Natural killer cell treated with Interleukin-12 subunit alpha and Interleukin-12 subunit beta and Interleukin-15 and Interleukin-18, amount 100 ng/mL, for 72 hours (primary cell): ENCODE data around the gene CLEC16A. TPM values are rescaled to one million over a fixed set of nuclear protein-coding genes. Genes with fewer than 3 reads are reported as not detected.
"Not testable (repeated sequence)": the region's sequence is repeated elsewhere in the genome, so short reads cannot be mapped to it uniquely, and the experiment has no call there.

Experiments
- ATAC-seq, 2 donors: fragments of 150-1000 bp; cut with Tn5 transposase in 1 of 2; sonication (Bioruptor Pico), chemical (Tn5 transposase) in 1 of 2; 2 replicates each; pipeline ENCODE4 v1.10.0; 2021
- DNase-seq: peaks from one replicate; pipeline ENCODE4 v3.0.0; 2022; ENCODE audit warnings: low spot score
- H3K27ac Mint-ChIP-seq, 2 donors: 1 replicate in 1 of 2; 2 replicates in 1 of 2; pipeline ENCODE4 v1.8.0; 2022; ENCODE audit warnings: mixed read lengths in 2 of 2, mild to moderate bottlenecking in 1 of 2, moderate library complexity in 1 of 2
- H3K27me3 Mint-ChIP-seq, 2 donors: 1 replicate in 1 of 2; 2 replicates in 1 of 2; pipeline ENCODE4 v1.8.0; 2022; ENCODE audit warnings: mixed read lengths in 2 of 2
- H3K36me3 Mint-ChIP-seq: one replicate; pipeline ENCODE4 v1.8.0; 2022; ENCODE audit warnings: mixed read lengths
- H3K4me1 Mint-ChIP-seq, 2 donors: 1 replicate in 1 of 2; 2 replicates in 1 of 2; pipeline ENCODE4 v1.8.0; 2022; ENCODE audit warnings: low read depth in 2 of 2, mixed read lengths in 2 of 2, mild to moderate bottlenecking in 1 of 2
- H3K4me3 Mint-ChIP-seq: one replicate; pipeline ENCODE4 v1.8.0; 2022; ENCODE audit warnings: mixed read lengths
- H3K9me3 Mint-ChIP-seq: 2 replicates; pipeline ENCODE4 v1.8.0; 2022; ENCODE audit warnings: mixed read lengths
- total RNA-seq, 2 donors: library from RNA; stranded (reverse); gene quantifications; one replicate each; pipeline ENCODE4 v1.2.3, GENCODE V29; 2022

The CLEC16A gene
- total RNA-seq, 2 donors from 2014 or later = 42.5 to 60.2 TPM

GRCh38 chr16:10918294-10919002, 25.9 kb upstream of the CLEC16A start:
- Mint-ChIP-seq H3K27ac (no peak overlapping the region), H3K27me3 (no peaks in the 10 kb centered on the region), H3K36me3 (no peaks in the 10 kb centered on the region), H3K4me1 (peaks cover 12 to 14% of the 10 kb centered on the region in 2 donors), H3K9me3 (no peaks in the 10 kb centered on the region), H3K4me3 (no peak overlapping the region)
- DNase-seq (peak; percentile 88), ATAC-seq (peak; percentile 77 to 82)

DNA sequence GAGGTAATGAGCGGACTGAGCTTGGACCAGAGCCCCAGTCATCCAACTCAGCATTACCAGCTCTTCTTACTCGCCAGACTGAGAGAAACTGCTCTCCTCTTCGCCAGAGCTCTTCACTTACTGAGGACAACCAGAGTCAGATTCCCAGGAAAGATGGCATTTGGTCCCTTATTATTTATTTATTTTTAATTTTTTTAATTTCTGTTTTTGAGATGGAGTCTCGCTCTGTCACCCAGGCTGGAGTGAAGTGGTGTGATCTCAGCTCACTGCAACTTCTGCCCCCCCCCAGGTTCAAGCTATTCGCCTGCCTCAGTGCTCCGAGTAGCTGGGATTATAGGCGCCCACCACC, 25.4 kb upstream of the CLEC16A start:
- Mint-ChIP-seq H3K4me3 (no peak overlapping the region), H3K27me3 (no peaks in the 10 kb centered on the region), H3K27ac (no peak overlapping the region), H3K4me1 (peaks cover 12 to 14% of the 10 kb centered on the region in 2 donors), H3K36me3 (no peaks in the 10 kb centered on the region), H3K9me3 (no peaks in the 10 kb centered on the region)
- ATAC-seq (no peak), DNase-seq (no peak)

DNA sequence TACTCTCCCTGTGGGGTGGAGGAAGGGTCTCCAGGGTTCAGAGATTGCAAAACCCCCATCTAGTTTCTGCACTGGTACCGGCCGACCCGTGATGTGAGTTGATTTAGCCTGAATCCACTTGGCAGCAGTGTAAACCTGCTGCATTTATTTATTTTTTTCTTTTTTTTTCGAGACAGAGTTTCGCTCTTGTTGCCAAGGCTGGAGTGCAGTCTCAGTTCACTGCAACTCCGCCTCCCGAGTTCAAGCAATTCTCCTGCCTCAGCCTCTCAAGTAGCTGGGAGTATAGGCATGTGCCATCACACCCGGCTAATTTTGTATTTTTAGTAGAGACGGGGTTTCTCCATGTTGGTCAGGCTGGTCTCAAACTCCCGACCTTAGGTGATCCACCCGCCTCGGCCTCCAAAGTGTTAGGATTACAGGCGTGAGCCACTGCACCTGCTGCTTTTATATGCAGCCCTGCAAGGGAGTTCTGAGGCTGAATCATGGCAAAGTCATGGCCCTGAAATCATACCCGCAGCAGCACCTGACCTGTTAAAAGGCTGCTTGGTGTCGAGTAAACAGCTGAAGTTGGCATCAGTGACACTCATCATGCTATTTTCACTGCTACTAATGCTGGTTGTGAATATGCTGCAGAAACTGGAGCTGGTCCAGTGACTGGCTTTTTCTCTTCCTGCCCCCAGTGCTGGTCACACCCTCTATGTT, 23.5 kb upstream of the CLEC16A start:
- peaks cover 7 to 8% of the 10 kb centered on the region in 2 donors for H3K4me1 Mint-ChIP-seq
- H3K36me3 Mint-ChIP-seq = no peaks in the 10 kb centered on the region
- H3K9me3 Mint-ChIP-seq = no peaks in the 10 kb centered on the region
- H3K27me3 Mint-ChIP-seq = no peaks in the 10 kb centered on the region
- ATAC-seq (no peak), DNase-seq (no peak)
- H3K27ac Mint-ChIP-seq = no peak overlapping the region
- H3K4me3 Mint-ChIP-seq = no peak overlapping the region

- H3K36me3 Mint-ChIP-seq = no peaks in the 10 kb centered on the region
- H3K27me3 Mint-ChIP-seq = no peaks in the 10 kb centered on the region
- no peak overlapping the region for H3K4me3 Mint-ChIP-seq
- no peak overlapping the region for H3K27ac Mint-ChIP-seq
- ATAC-seq (no peak), DNase-seq (no peak)
- H3K9me3 Mint-ChIP-seq = no peaks in the 10 kb centered on the region
- peaks cover 1 to 4% of the 10 kb centered on the region in 2 donors for H3K4me1 Mint-ChIP-seq
Measured at GRCh38 chr16:10921536-10922327, 22.6 kb upstream of the CLEC16A start.

GRCh38 chr16:10922328-10923145, 21.8 kb upstream of the CLEC16A start:
- DNase-seq (no peak), ATAC-seq (no peak)
- H3K9me3 Mint-ChIP-seq = no peaks in the 10 kb centered on the region
- no peaks in the 10 kb centered on the region for H3K36me3 Mint-ChIP-seq
- no peaks in the 10 kb centered on the region for H3K27me3 Mint-ChIP-seq
- H3K4me1 Mint-ChIP-seq = peaks cover 0 to 4% of the 10 kb centered on the region in 2 donors
- no peak overlapping the region for H3K4me3 Mint-ChIP-seq
- no peak overlapping the region for H3K27ac Mint-ChIP-seq

- Mint-ChIP-seq H3K9me3 (no peaks in the 10 kb centered on the region), H3K36me3 (peaks cover 6% of the 10 kb centered on the region), H3K4me1 (peaks cover 0 to 4% of the 10 kb centered on the region in 2 donors), H3K27me3 (no peaks in the 10 kb centered on the region), H3K27ac (no peak overlapping the region), H3K4me3 (no peak overlapping the region)
- no peak for ATAC-seq
- DNase-seq = no peak
Measured at GRCh38 chr16:10923146-10923649, 21.2 kb upstream of the CLEC16A start.

DNA sequence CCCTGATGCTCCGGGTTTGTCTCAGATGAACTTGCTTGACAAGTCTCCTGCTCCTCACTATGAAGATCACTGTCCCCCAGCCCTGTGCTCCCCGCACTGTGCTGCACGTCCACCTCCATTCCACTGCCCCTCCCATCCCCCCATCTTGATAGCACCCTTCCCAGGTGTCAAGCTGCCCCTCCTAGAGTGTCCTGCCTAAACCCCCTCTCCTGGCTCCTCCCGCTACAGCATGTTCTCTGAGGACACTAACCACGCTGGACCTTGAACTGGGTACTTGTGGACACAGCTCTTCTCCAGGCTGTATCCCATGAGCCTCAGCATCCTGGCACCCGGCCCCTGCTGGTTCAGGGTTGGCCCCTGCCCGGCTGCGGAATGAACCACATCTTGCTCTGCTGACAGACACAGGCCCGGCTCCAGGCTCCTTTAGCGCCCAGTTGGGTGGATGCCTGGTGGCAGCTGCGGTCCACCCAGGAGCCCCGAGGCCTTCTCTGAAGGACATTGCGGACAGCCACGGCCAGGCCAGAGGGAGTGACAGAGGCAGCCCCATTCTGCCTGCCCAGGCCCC, 20.6 kb upstream of the CLEC16A start:
- DNase-seq (no peak), ATAC-seq (peak in 1 of 2 donors; percentile 4)
- Mint-ChIP-seq H3K9me3 (no peaks in the 10 kb centered on the region), H3K27me3 (no peaks in the 10 kb centered on the region), H3K27ac (no peak overlapping the region), H3K4me3 (no peak overlapping the region), H3K36me3 (peaks cover 6% of the 10 kb centered on the region), H3K4me1 (peaks cover 0 to 2% of the 10 kb centered on the region in 2 donors)

- H3K27ac Mint-ChIP-seq, H3K4me1 Mint-ChIP-seq, H3K36me3 Mint-ChIP-seq, ATAC-seq, H3K4me3 Mint-ChIP-seq, DNase-seq, H3K9me3 Mint-ChIP-seq, H3K27me3 Mint-ChIP-seq: not testable (repeated sequence)
Measured at GRCh38 chr16:10925285-10925684, 19.1 kb upstream of the CLEC16A start.

DNA sequence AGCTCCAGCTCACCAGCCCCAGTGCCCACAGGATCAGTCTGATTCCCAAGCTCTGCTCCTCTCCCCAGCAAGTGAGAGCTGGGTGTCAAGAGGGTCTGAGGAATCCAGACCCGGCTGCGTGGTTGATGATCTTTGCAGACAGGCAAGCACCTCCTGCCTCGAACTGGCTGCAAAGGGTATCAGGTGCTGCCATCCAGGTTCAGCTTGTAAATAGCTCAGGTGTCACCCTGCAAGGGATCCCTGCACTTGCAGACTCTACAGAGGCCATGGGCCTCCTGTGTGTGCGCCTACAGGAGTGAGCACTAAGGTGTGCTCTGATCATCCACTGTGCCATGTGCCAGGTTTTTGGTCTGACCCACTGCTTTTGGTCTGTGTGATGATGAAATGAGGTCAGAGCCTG, 18.3 kb upstream of the CLEC16A start:
- Mint-ChIP-seq H3K9me3 (no peaks in the 10 kb centered on the region), H3K27me3 (no peaks in the 10 kb centered on the region)

DNA sequence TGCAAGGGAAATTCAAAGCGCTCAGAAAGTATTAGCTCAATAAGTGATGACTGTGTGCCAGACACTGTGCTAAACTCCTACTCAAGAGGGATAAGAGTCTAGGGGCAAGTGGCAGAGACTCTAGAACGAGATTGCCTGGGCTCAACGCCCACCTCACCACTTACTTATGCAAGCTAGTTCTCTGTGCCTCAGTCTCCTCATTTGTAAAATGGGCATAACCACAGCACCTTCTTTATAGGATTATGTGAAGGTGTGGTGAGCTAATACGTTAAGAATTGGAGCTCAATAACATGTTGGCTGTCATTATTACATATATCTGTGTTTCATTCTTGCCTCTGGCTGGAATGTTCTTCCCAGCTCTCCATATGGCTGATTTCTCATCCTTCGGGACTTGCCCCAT, 17.5 kb upstream of the CLEC16A start:
- DNase-seq (no peak), ATAC-seq (no peak)
- Mint-ChIP-seq H3K4me1 (peaks cover 5 to 12% of the 10 kb centered on the region in 2 donors), H3K9me3 (no peaks in the 10 kb centered on the region), H3K27ac (no peak overlapping the region), H3K36me3 (peaks cover 6% of the 10 kb centered on the region), H3K27me3 (no peaks in the 10 kb centered on the region), H3K4me3 (no peak overlapping the region)

More for the DNA sequence above, 18.3 kb upstream of the CLEC16A start:
- H3K4me3 Mint-ChIP-seq = no peak overlapping the region
- peaks cover 6% of the 10 kb centered on the region for H3K36me3 Mint-ChIP-seq
- peaks cover 5 to 7% of the 10 kb centered on the region in 2 donors for H3K4me1 Mint-ChIP-seq
- DNase-seq = no peak
- H3K27ac Mint-ChIP-seq = no peak overlapping the region
- ATAC-seq = no peak

DNA sequence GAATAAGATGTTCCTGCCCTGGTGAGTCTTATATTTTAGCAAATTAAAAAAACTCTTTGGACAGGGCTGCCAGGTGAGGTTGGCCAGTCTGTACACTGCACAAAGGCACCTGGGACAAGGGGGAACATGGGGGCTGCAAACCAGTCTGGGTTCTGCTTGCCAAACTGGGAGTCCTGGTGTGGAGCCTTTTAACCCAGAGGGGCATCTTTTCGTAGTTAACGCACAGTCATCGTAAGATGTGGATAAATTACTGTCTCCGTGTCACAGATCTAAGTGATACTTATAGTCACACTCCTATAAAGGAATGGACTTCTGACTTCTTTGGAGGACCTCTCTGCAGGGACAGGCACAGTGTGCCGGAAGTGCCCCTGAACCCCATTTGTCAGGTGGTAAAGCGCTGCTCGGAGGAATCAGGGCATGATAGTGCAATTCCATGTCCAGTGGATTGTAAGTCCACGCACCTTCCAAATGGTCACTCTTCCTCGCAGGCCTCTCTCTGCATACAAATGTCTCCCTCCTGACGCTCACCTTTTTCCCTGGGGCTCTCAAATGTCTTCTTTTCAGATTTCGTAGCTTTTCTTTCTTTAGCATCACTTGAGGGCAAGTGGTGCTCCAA, 16.8 kb upstream of the CLEC16A start:
- DNase-seq (no peak), ATAC-seq (no peak)
- no peaks in the 10 kb centered on the region for H3K27me3 Mint-ChIP-seq
- H3K36me3 Mint-ChIP-seq = peaks cover 6% of the 10 kb centered on the region
- peaks cover 5 to 12% of the 10 kb centered on the region in 2 donors for H3K4me1 Mint-ChIP-seq
- no peak overlapping the region for H3K4me3 Mint-ChIP-seq
- no peaks in the 10 kb centered on the region for H3K9me3 Mint-ChIP-seq
- no peak overlapping the region for H3K27ac Mint-ChIP-seq

GRCh38 chr16:10929097-10929496, 15.3 kb upstream of the CLEC16A start:
- H3K27ac Mint-ChIP-seq, H3K36me3 Mint-ChIP-seq, ATAC-seq, DNase-seq, H3K4me3 Mint-ChIP-seq, H3K9me3 Mint-ChIP-seq, H3K27me3 Mint-ChIP-seq: not testable (repeated sequence)
- peaks cover 19 to 23% of the 10 kb centered on the region in 2 donors for H3K4me1 Mint-ChIP-seq
